VCaP (cell line): Measurements from ENCODE around the gene DLG2.

ENCODE experiments used
- H3K27ac ChIP-seq: fragments of 450-650 bp; 2 replicates; pipeline ENCODE4 v1.5.1; 2017
- CTCF ChIP-seq: fragments of 450-650 bp; conservative IDR thresholded peaks from 2 replicates; pipeline ENCODE4 v1.5.1; 2017; ENCODE audit warnings: mild to moderate bottlenecking, moderate library complexity

Gene DLG2

GRCh38 chr11:85187992-85188391 is 439.2 kb downstream of the DLG2 start:
- no peak for TF ChIP-seq CTCF
- H3K27ac ChIP-seq: no peak overlapping the region

- H3K27ac ChIP-seq: no peak overlapping the region
- no peak for TF ChIP-seq CTCF
Observed at GRCh38 chr11:85184721-85185120, 442.4 kb downstream of the DLG2 start.

GRCh38 chr11:85182441-85183387 is 444.4 kb downstream of the DLG2 start:
- no peak overlapping the region for H3K27ac ChIP-seq
- peak; percentile 71 for TF ChIP-seq CTCF

- TF ChIP-seq CTCF: peak; percentile 42
- no peak overlapping the region for H3K27ac ChIP-seq
Observed at GRCh38 chr11:85180528-85180927, 446.6 kb downstream of the DLG2 start.

- no peak for TF ChIP-seq CTCF
- H3K27ac ChIP-seq: no peak overlapping the region
Observed at GRCh38 chr11:85171648-85172257, 455.4 kb downstream of the DLG2 start.

- H3K27ac ChIP-seq: no peak overlapping the region
- no peak for TF ChIP-seq CTCF
Observed at GRCh38 chr11:85170184-85170583, 457.0 kb downstream of the DLG2 start.

GRCh38 chr11:85167471-85167870 is 459.7 kb downstream of the DLG2 start:
- no peak overlapping the region for H3K27ac ChIP-seq
- no peak for TF ChIP-seq CTCF
